ENCODE measurements around the gene GOLGA8N.

GOLGA8N gene

DNA sequence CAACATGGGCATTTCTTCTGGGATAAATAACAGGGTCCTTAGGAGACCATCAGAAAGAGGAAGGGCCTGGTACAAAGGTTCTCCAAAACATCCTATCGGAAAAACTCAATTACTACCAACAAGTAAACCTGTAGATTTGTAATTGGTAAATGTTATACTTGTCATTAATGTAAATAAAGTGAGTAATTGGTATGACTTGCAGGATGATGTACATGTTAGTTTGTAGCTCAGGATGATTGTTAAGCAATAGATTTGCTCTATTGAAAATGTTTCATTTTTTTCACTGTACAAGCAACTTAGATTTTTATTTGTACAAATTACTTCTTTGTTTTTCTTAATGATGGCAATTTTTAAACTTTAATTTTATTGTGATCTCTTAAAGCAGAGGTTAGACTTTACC, 44.4 kb downstream of the GOLGA8N start:
- H3K27ac ChIP-seq = no peak overlapping the region
- no peak for TF ChIP-seq ZFX (IDR thresholded peaks at IDR 0.05; ENCODE audit: borderline replicate concordance)
- TF ChIP-seq, protein P1, sequence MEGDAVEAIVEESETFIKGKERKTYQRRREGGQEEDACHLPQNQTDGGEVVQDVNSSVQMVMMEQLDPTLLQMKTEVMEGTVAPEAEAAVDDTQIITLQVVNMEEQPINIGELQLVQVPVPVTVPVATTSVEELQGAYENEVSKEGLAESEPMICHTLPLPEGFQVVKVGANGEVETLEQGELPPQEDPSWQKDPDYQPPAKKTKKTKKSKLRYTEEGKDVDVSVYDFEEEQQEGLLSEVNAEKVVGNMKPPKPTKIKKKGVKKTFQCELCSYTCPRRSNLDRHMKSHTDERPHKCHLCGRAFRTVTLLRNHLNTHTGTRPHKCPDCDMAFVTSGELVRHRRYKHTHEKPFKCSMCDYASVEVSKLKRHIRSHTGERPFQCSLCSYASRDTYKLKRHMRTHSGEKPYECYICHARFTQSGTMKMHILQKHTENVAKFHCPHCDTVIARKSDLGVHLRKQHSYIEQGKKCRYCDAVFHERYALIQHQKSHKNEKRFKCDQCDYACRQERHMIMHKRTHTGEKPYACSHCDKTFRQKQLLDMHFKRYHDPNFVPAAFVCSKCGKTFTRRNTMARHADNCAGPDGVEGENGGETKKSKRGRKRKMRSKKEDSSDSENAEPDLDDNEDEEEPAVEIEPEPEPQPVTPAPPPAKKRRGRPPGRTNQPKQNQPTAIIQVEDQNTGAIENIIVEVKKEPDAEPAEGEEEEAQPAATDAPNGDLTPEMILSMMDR (IDR thresholded peaks at IDR 0.05) = no peak

DNA sequence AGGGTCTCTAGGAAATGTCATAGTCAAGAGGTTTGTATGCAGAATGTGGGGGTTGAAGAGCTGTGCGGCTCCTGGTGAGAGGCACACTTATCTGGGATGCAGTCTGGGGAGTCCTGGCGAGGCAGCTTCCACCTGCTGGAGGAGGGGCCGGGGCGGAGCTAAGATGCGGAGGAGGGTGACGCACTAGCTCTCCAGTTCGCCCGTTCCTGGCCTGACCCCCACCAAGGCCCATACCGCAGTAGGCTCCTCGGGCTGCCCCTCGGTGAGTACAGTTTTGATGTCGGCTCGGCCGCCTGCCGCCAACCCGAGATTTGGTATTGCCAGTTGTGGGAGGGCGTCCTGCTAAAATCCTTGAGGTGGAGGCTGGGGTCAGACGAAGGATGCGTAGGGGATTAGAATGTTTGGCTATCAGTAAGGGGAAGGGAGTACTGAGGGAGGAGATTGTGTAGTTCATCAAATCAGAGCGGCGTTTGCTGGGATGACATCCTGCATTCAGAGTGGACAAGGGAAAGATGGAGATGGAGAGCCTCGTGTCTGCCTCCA, 48.3 kb downstream of the GOLGA8N start, which contains the start of gene SCG5:
Gene SCG5 (plus strand): TSS at position 194 of the 543 bp plus-strand sequence. CDS start 1,883 bp downstream, outside the sequence.
- TF ChIP-seq, protein P1 (IDR thresholded peaks at IDR 0.05) = no peak
- TF ChIP-seq ZFX (IDR thresholded peaks at IDR 0.05; ENCODE audit: borderline replicate concordance) = no peak

DNA sequence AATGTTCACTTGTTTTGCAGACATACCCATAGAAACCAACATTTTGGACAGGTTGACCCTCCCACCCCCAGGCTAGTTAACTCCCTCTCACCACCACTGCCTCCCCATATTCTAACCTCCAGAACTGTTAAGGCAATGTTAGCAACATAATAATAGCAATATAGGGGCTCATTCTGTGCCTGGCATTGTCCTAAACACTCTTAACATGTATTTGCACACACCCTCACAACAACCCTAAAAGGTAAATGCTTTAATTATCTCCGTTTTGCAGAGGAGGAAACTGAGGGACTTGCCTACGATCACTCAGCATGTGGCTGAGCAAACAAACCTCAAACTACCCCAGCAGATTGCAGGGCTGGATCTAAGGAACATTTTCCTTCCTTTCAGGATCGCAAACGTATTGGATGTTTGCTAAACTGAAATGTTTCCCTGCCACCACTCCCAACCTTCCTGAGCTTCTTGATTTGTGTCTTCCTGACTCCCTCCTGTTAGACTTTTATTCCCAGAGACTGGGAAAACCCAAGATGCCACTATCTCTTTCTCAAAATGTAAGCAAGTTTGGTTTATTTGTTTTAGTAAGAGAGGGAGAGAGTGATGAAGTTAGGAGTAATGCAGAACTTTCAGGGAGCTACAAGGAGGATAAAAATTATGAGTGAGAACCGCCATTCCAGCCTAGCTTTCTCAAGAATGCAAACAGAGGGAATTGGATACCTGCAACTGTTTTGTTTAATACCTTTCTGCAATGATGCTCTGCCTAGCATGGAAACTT, 49.6 kb downstream of the GOLGA8N start:
- no peak for TF ChIP-seq ZFX (IDR thresholded peaks at IDR 0.05; ENCODE audit: borderline replicate concordance)
- TF ChIP-seq, protein P1 (IDR thresholded peaks at IDR 0.05) = no peak
- no peak overlapping the region for H3K27ac ChIP-seq

More for the DNA sequence above, 48.3 kb downstream of the GOLGA8N start, which contains the start of gene SCG5:
- H3K27ac ChIP-seq = no peak within 1 kb of the TSS

DNA sequence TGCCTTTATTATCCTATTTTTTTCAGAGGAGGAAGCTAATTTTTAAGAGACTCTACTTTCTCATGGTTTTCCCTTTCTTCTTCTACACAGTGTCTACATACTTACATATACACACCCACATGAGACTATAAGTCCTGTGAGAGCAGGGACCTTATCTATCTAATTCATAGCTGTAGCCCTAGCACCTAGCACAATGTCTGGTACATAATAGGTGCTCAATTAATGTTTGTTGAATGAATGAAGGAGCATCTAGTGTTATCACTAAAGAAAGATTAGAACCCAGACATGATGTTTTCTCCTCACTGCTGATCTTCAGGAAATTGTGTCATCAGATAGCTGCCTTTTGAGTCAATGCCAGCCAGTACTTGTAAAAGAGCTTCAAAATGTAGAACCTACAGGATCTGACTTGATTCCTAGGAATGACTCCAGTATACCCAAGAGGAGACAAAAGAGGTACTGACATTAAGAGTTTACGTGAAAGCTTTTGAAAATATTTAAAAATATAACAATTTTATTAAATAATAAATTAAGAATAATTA, 50.7 kb downstream of the GOLGA8N start:
- TF ChIP-seq, protein P1 (IDR thresholded peaks at IDR 0.05) = no peak
- TF ChIP-seq ZFX (IDR thresholded peaks at IDR 0.05; ENCODE audit: borderline replicate concordance) = no peak
- no peak overlapping the region for H3K27ac ChIP-seq

DNA sequence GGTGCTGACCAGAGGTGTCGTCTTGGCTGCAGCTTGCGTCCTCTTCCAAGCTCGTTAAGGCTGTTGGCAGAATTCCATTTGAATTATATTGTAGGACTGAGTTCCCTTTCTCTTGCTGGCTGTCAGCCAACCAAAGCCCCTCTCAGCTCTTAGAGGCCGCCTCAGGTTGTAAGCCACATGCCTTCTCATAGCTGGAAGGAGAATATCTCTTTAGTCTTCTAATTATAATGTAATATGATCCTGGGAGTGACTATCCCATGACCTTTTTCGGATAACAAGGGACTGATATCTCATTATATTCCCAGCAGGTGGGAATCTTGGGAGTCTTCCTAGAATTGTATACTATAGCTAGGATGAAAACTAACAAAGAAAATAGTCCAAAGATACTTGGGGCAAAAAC, 53.0 kb downstream of the GOLGA8N start:
- TF ChIP-seq, protein P1 (IDR thresholded peaks at IDR 0.05) = no peak
- TF ChIP-seq ZFX (IDR thresholded peaks at IDR 0.05; ENCODE audit: borderline replicate concordance) = no peak
- no peak overlapping the region for H3K27ac ChIP-seq

DNA sequence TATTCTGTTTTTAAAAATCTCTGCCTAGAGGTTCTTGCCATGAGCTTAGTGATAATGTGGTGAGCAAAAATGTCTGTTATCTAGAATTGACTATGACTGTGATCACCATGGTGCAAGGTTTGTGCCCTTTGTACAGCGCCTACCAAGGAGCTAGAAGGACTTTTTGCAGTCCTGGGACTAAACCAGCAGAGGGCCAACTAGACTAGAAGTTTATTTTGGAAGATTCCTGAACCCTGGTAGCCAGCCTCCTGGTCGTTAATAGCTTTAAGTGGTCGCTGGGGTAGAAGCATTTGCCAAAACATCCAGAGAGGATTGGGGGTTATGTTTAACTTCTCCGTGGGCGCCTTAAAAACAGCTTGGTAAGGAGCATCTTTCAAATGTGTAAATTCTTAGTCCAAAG, 56.1 kb downstream of the GOLGA8N start:
- no peak overlapping the region for H3K27ac ChIP-seq
- TF ChIP-seq, protein P1 (IDR thresholded peaks at IDR 0.05) = peak; percentile 46
- no peak for TF ChIP-seq ZFX (IDR thresholded peaks at IDR 0.05; ENCODE audit: borderline replicate concordance)

All from 22Rv1 (cell line).